Measurements from ENCODE around the gene RPL12.
"Not testable (repeated sequence)": the region's sequence is repeated elsewhere in the genome, so short reads cannot be mapped to it uniquely, and the experiment has no call there.

Gene RPL12

DNA sequence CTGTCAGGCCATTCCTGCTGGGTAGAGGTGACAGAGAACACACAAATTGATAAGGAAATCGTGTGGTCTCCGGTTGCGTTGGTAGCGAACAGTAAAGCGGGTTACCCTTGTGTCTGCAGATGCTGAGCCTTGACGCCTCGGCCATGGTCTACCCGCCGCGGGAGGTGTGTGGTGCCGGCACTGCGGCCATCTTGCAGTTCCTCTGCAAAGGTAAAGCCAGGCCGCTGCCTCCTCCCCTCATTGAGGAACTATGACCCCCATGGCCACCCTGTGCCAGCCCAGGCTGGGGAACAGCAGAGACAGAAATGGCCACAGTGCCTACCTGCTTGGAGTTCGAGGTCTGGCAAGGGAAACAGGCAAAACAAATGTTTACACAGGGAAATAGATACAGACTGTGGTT, 16.4 kb upstream of the RPL12 start:
- no peak for DNase-seq (ENCODE audit: low read depth in 2 of 2)

GRCh38 chr9:127466407-127466917, 15.3 kb upstream of the RPL12 start:
- DNase-seq (ENCODE audit: low read depth in 2 of 2): not testable (repeated sequence)

DNA sequence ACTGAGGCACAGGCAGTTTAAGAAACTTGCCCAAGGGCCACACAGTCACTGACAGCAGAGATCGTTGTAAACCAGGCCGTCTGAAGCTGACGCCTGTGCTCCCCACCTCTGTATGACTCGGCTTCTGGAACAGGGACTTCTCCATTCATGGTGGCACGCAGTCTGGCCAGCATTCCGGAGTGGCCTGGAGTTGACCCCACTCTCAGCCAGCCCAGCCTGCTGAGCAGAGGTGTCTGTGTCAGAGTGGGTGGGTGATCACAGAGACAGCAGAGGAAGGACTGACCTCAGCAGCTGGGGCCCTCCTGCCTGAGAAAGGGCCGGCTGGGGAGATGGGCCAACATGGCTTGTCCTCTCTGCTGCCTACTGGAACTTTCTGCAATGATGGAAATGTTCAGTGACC, 12.7 kb upstream of the RPL12 start:
- DNase-seq (ENCODE audit: low read depth in 2 of 2): no peak

DNA sequence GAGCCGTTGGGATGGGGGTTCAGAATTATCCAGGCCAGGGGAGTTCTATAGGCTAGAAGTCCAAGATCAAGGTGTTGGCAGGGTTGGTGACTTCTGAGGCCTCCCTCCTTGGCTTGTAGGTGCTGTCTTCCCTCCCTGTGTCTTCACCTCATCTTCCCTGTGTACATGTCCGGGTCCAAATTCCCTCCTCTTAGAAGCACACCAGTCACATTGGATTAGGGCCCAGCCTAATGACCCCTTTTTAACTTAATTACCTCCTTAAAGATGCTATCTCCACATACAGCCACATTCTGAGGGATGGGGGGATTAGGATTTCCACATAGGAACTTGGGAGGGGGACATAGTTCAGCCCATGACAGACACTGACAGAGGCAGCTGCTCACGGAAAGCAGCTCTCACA, 12.2 kb upstream of the RPL12 start:
- no peak for DNase-seq (ENCODE audit: low read depth in 2 of 2)

DNA sequence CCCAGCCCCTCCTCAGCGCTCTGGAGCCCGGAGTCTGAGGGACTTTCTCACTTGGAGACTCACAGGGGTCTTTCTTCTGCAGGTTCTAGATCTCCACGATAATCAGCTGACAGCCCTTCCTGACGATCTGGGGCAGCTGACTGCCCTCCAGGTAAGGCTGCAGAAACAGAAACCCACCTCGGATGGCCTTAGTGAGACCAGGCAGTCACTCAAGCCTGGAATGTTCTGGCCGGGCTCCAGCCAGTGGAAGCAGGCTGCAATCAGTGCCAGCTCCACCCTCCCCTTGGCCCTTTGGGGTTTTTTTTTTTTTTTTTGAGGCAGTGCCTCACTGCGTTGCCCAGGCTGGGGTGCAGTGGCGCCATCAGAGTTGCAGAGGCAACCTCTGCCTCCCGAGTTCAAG, 7.7 kb upstream of the RPL12 start:
- DNase-seq (ENCODE audit: low read depth in 2 of 2): no peak

DNA sequence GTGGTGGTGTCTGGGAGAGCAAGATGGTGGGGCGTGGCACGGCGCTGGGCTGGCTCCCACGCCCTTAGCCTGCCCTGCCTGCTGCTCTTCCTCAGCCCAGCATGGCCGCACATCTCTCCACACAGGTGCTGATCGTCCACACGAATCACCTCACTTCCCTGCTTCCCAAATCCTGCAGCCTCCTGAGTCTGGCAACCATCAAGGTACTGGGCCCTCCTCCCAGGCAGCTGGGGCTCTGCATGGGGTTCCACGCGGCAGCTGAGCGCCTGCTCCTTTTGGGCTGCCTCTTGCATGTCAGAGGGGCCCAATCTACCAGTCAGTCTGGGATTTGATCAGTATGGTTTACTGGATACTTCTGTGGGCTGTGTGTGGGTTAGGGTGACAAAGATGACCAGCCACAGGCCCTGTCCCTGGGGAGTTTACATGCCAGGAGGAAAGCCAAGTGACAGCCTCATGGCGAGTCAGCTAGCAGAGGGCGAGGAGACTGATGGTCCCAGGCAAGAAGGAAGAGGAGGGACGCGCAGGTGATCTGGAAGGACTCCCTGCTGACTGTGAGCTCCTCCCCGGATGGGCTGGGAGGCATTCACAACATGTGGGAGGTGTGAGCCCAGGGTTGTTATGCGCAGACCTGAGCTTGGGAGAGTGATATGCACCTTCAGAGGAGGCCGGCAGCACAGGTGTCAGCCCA, 6.1 kb upstream of the RPL12 start:
- DNase-seq (ENCODE audit: low read depth in 2 of 2): no peak

- no peak for DNase-seq (ENCODE audit: low read depth in 2 of 2)
These were observed 4.3 kb upstream of the RPL12 start for GRCh38 chr9:127455324-127455992.

- DNase-seq (ENCODE audit: low read depth in 2 of 2): no peak
These were observed 1.5 kb upstream of the RPL12 start for GRCh38 chr9:127452691-127453090.

DNA sequence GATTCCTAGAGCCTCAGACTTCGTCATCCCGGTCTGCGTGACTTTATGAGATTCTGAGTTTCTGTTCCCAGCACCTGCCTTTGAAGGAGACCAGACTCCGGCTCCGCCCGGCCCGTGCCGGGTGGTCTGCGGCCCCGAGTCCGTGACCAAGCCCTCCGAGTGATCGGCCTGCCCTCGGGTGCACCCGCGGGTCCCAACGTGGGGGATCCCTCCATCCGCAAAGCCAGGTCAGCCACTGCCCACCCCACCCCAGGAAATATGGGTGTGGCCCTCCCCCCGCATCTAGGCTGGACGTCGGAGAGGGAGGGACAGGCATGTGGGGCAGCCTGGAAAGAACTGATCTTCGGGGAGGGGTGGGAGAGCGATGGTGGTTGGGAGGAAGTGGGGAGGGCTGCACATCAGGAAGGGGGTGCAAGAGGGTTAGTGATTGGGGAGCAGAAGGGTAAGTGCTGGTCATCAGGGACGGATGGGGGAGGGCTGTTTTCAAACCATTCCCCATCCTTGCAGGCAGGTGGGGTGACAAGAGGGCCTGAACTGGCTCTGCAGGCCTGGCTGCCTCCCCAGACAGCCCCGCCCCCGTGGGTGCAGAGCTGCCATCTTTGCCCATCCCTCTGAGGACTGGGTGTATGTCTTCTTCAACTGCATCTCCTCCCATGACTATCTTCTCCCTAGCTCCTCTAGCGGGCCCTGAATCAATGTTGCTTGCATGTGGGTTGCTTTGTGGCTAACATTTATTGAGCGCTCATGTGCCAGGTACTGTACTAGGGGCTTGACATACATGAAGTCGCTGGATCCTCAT, 851 bp upstream of the RPL12 start:
- no peak for DNase-seq (ENCODE audit: low read depth in 2 of 2)

DNA sequence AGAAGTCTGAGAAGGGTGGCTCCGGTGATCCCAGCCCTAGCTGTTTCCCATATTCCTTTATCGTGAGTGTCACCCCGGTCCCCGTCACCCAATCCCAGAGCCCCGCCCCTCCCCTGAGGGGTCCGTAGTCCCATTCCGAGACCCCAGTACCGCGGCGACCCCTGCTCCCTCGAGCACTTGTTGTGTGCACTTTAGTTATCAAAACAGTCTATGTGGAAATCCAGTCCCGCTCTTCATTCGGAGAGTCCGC, 327 bp upstream of the RPL12 start:
- no peak for DNase-seq (ENCODE audit: low read depth in 2 of 2)

DNA sequence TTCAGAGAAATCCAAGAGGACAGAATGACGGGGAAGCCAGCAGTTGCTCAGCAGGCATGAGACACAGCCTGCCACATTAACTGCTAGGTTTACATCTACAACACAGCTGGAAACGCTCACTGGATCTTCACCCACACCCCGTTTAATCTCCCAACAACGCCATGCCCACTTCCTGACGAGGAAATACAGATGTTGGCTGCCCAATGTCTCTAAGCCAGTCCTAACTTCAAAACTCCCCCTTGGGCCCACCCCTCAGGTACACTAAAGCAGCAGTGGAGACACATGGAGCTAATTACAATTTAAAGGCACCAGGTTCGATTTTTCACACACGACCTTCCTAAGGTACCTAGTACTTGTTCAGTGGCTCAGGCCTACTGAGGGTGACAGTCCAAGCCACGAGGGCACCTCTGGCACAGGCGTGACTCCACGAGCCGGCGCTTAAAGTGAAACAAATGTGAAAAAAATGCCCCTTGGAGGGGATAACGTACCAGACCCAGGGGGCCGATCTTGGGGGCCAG, 904 bp downstream of the RPL12 start:
- no peak for DNase-seq (ENCODE audit: low read depth in 2 of 2)

DNA sequence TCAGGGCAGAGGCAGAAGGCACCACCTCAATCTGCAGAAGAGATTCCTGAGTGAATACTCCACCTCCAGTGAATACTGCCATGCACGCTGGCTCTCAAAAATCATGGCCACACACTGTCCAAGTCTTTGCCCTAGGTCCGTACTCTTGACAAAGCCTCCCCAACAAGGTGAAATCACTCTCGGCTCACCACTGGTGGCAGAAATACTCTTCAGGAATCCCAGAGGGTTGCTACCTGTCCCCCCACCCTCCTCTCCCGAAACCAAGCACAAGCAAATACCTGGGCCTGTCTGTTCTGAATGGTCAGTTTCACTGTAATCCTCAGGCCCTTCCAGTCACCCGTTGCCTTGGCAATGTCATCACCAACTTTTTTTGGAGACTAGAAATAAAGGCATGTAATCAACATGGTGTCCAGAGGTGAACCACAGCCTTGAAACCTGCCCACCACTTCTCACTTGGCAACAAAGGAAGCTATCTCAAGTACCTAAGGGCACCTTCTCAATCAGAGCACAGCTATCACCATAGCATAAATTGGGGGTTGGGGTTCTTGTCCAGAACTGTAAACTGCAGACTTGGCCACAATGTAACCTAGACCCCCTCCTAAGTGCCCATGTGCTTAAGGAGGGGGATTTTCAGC, 1.8 kb downstream of the RPL12 start:
- no peak for DNase-seq (ENCODE audit: low read depth in 2 of 2)

GRCh38 chr9:127448112-127448805, 2.9 kb downstream of the RPL12 start:
- DNase-seq (ENCODE audit: low read depth in 2 of 2): no peak

- DNase-seq (ENCODE audit: low read depth in 2 of 2): no peak
These were observed 3.6 kb downstream of the RPL12 start for GRCh38 chr9:127447416-127448111.

DNA sequence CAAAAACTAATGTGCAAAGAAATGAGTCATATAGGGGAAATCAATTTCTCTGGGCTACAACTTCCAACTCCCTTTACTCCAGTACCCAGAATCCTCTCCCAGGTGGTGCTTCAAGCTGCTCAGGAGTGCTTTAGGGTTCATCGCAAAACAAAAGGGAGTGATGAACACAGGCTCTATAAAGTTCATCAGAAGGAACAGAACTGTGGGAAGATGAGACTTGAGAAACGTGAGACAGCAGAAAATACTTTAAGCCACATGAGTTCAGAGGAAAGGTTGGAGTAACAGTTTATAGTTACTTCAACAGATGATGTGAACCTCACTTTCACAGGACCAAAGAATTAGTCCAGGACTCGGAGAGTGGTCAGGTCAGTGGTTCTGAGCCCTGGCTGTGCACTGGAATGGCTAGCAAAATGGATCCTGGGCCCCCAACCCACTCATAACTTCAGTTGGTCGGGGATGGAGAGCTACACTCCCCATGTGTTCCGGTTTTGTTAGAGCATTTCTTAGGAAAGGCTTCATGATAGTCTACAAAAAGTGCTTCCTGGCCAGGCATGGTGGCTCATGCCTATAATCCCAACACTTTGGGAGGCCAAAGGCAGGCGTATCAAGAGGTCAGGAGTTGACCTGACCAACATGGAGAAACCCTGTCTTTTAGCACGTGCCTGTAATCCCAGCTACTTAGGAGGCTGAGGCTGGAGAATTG, 4.3 kb downstream of the RPL12 start:
- DNase-seq (ENCODE audit: low read depth in 2 of 2): no peak

DNA sequence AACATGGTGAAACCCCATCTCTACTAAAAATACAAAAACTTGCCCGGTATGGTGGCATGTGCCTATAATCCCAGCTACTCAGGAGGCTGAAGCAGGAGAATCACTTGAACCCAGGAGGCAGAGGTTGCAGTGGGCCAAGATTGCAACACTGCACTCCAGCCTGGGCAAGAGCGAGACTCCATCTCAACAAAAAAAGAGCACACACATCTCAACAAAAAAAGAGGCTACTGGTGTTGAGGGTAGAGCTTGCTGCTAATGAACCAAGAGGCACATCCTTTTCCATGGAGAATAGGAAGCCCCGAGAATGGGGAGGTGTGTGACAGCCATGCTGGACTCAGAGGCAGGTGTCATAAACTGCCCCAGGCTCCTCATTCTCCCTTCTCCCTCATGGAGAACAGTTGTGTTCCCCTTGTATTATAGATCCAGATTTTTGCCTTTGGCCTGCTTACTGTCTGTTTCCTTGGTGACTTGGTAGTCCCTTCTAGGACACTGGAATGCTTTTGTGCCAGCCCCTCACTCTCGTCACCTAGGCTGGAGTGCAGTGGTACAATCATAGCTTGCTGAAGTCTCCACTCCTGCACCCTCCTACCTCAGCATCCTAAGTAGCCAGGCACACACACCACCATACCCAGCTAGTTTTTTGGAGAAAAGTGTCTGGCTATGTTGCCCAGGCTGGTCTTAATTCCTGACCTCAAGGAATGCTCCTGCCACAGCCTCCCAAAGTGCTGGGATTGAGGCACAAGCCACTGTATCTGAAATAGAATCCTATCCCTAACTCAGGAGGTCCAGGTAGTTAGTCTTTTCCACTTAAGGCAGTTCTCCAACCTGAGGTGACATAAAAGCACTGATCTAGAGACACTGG, 5.1 kb downstream of the RPL12 start:
- no peak for DNase-seq (ENCODE audit: low read depth in 2 of 2)

DNA sequence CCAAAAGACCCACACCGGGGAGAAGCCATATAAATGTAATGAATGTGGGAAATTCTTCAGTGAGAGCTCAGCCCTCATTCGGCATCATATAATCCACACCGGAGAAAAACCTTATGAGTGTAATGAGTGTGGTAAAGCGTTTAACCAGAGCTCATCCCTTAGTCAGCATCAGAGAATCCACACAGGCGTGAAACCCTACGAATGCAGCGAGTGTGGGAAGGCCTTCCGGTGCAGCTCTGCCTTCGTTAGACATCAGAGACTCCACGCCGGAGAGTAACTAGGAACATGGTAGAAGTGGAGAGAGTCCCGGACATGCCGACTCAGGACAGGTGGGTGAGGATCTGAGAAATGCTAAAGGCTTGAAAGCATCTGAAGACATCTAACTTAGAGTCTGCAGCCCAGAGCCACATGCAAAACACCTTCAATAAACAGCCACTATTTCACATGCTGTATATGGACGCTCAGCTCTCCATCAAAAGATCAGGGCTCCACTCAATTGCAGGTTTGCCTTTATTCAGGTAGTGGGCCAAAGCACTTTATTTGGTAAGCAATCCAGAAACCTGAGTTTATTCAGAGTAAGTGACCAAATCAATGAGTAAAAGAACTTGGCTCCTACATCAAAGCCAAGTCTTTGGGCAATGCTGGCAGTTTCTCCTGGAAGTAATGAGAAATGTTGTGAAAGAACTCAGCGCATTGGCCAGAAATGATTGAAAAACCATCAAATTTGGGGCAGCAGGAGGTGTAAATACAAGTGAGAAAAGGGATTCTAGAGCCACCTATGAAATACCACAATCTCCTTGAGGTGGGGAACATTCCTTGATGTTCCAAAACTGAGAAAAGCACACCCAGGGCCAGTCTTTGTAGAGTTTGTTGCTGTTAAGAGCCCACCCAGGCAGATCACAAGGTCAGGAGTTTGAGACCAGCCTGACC, 6.0 kb downstream of the RPL12 start:
- no peak for DNase-seq (ENCODE audit: low read depth in 2 of 2)

- DNase-seq (ENCODE audit: low read depth in 2 of 2): no peak
These were observed 6.8 kb downstream of the RPL12 start for GRCh38 chr9:127444283-127444920.
